ENCODE data around the gene BHMT2. TPM values are rescaled to one million over a fixed set of nuclear protein-coding genes. Genes with fewer than 3 reads are reported as not detected.

BHMT2 gene
- total and polyA plus RNA-seq, 2 donors (not counting 3 experiments of a cell fraction or from before 2014, with no cell fraction given) = 0.71 to 0.92 TPM

DNA sequence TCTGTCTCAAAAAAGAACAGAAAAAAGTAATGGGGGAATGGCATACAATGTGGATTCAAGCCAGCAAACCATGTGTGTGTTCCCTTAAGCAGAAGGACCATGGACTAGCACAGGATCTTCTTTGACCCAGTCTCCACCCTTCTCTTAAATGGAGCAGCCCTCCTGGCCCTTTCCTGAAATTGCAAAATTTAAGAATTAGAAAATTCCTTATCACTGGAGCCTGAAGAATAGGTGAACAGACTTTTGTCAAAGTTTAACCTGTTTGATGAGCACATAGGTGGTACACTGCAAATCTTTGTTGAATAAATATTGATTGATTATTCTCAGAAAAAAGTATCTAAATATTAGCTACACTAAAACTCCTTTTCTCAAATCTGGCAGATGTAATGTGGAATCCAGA is 12.7 kb upstream of the BHMT2 start:
- H3K79me2 ChIP-seq (ENCODE audit: control insufficient read depth, insufficient read depth, low read length) = no peaks in the 10 kb centered on the region
- dilution Hi-C loops (cut with MboI; ENCODE audit: extremely low pct_ligation_motif_present, low sequenced_read_pairs) (no loop called here), intact Hi-C loops (cut with micrococcal nuclease) (loop anchor here (10.0 kb wide), 1 partner anchor 1762 kb away; no protein-coding TSS in a partner anchor)
- H3K9me1 ChIP-seq (replicated peaks; ENCODE audit: control insufficient read depth, extremely low read depth, insufficient read depth, low read length) = no peaks in the 10 kb centered on the region
- no TSS peak for BruUV-seq (replicated peaks)
- no peak overlapping the region for H3K4me2 ChIP-seq (ENCODE audit: insufficient read depth, low read length)
- no peak overlapping the region for H3K4me3 ChIP-seq (replicated peaks in 1 of 3; ENCODE audit: insufficient read depth in 1 of 3, low read depth in 1 of 3, low read length in 3 of 3)
- H2AFZ ChIP-seq (ENCODE audit: low read depth, low read length) = no peak overlapping the region
- no peak overlapping the region for H3K9ac ChIP-seq (replicated peaks; ENCODE audit: extremely low read depth, insufficient read depth, low read length)
- peaks cover 2 to 4% of the 10 kb centered on the region in 2 experiments for H3K27me3 ChIP-seq (ENCODE audit: control insufficient read depth in 2 of 2, insufficient read depth in 2 of 2, low read length in 2 of 2)
- TF ChIP-seq CTCF (IDR thresholded peaks at IDR 0.05; ENCODE audit: extremely low read depth in 1 of 2, insufficient read depth in 1 of 2, low read depth in 1 of 2, low read length in 2 of 2) = no peak
- no peak for TF ChIP-seq POLR2A (IDR thresholded peaks at IDR 0.05; ENCODE audit: low read depth, low read length)
- TF ChIP-seq GATA2 (IDR thresholded peaks at IDR 0.05; ENCODE audit: insufficient read depth, insufficient read length, low read depth, low read length) = no peak
- TF ChIP-seq FOS (IDR thresholded peaks at IDR 0.05; ENCODE audit: borderline replicate concordance, insufficient read depth, low read length) = no peak
- TF ChIP-seq MYC (IDR thresholded peaks at IDR 0.05; ENCODE audit: low read depth, low read length) = no peak
- no peak for TF ChIP-seq EZH2 (IDR thresholded peaks at IDR 0.05; ENCODE audit: borderline replicate concordance, low read depth, low read length, severe bottlenecking)
- no peak for TF ChIP-seq JUN (IDR thresholded peaks at IDR 0.05; ENCODE audit: borderline replicate concordance, insufficient read depth, insufficient read length, low read depth)
- no peak for TF ChIP-seq POLR2AphosphoS5 (IDR thresholded peaks at IDR 0.05; ENCODE audit: insufficient read depth, low read depth, low read length)
- no peak for TF ChIP-seq MAX (IDR thresholded peaks at IDR 0.05; ENCODE audit: insufficient read depth, insufficient read length)
- H3K4me1 ChIP-seq (ENCODE audit: control insufficient read depth, extremely low read depth, insufficient read depth, low read length) = no peaks in the 10 kb centered on the region
- no peaks in the 10 kb centered on the region for H3K9me3 ChIP-seq (replicated peaks; ENCODE audit: control insufficient read depth, insufficient read depth, low read length)
- DNase-seq (ENCODE audit: low read depth, low spot score) (no peak), FAIRE-seq (no peak)
- CTCF ChIA-PET = interaction anchor here (0.8 to 1.3 kb wide), 2 partner anchors 32 to 76 kb away, joined by 3 read pairs; no protein-coding TSS in a partner anchor
- POLR2A ChIA-PET = no interaction called here
- H3K36me3 ChIP-seq (ENCODE audit: control insufficient read depth in 2 of 2, extremely low read depth in 1 of 2, insufficient read depth in 2 of 2, low read length in 2 of 2) = no peaks in the 10 kb centered on the region
- H3K27ac ChIP-seq (ENCODE audit: insufficient read depth, low read depth, low read length) = no peak overlapping the region
- no peaks in the 10 kb centered on the region for H4K20me1 ChIP-seq (replicated peaks; ENCODE audit: control insufficient read depth, extremely low read depth, insufficient read depth, low read length)
